Psoas muscle (tissue), 8 donors: ENCODE results near the gene IL31. TPM values are rescaled to one million over a fixed set of nuclear protein-coding genes. Genes with fewer than 3 reads are reported as not detected.

ENCODE experiments used
- ATAC-seq, 4 donors: fragments of 200-7000 bp; cut with Tn5 transposase; one replicate each; pipeline ENCODE4 v1.9.1; 2020; ENCODE audit warnings: moderate library complexity in 3 of 4, mild to moderate bottlenecking in 2 of 4
- DNase-seq, 2 donors: peaks; one replicate each; pipeline ENCODE4 v3.0.0-alpha.2; 2020
- H3K27ac ChIP-seq: fragments of 200-600 bp; one replicate; pipeline ENCODE4 v1.8.0; 2022
- H3K27me3 ChIP-seq, 3 donors: fragments of 200-600 bp in 1 of 3; one replicate each; pipeline versions ENCODE4 v1.6.1 to v1.8.0; 2013 to 2022; ENCODE audit warnings: low read length in 2 of 3, mild to moderate bottlenecking in 2 of 3, moderate library complexity in 1 of 3; ENCODE audit not compliant: insufficient read depth in 3 of 3
- H3K36me3 ChIP-seq, 2 donors: fragments of 200-600 bp in 1 of 2; one replicate each; pipeline versions ENCODE4 v1.6.1 to v1.8.0; 2013 to 2022; ENCODE audit warnings: low read depth in 1 of 2, mild to moderate bottlenecking in 1 of 2, moderate library complexity in 1 of 2; ENCODE audit not compliant: insufficient read depth in 1 of 2
- H3K4me1 ChIP-seq: fragments of 200-600 bp; one replicate; pipeline ENCODE4 v1.8.0; 2022
- H3K4me3 ChIP-seq: fragments of 200-600 bp; one replicate; pipeline ENCODE4 v1.8.0; 2022; ENCODE audit warnings: mild to moderate bottlenecking
- H3K9me3 ChIP-seq: fragments of 200-600 bp; one replicate; pipeline ENCODE4 v1.8.0; 2022
- CTCF ChIP-seq: fragments of 200-600 bp; IDR thresholded peaks from one replicate; pipeline ENCODE4 v1.8.0; 2022; ENCODE audit warnings: antibody characterized with exemption
- WGBS, 3 donors: extraction: QIAGEN DNeasy Blood & Tissue Kit; methylation state at CpG; one replicate each; pipeline versions ENCODE4 v1.1.6 to v1.1.7; 2013; 5-methylcytosine and 5-hydroxymethylcytosine counted together
- intact Hi-C, 2 donors: fragments of 100-400 bp; cut with DNase I; formaldehyde crosslinking; loops; one replicate each; pipeline versions ENCODE4 v1.11.0 to v1.14.2; 2022
- polyA plus RNA-seq, 3 donors: library from polyadenylated mRNA; stranded (reverse); fragments of 200-250 nt; gene quantifications; one replicate each; pipeline ENCODE4 v1.2.3, GENCODE V29; 2013
- total RNA-seq, 4 donors: library from RNA; stranded (reverse); fragmentation: NEBNext Ultra II Directional in 2 of 4; extraction: Animal tissue kit (Norgen Biotek cat#: 25700) in 2 of 4; gene quantifications; one replicate each; pipeline versions ENCODE4 v1.2.1 to v1.2.4, GENCODE V29; 2021 to 2023
- donor health status: healthy with polysubstance abuse.
- donor health status: DM: no; HTN: no; CAD: no; lungs with moderate emphysema.
- donor health status: Bipolar disorder and iron deficiency.
- donor health status: healthy.
- donor health status: DM: yes; HTN: yes; CAD: no.
- donor health status: DM: no; HTN: no; CAD: no.
- donor health status: DM: no; HTN: no; CAD: no.
- donor health status: DM: yes; HTN: yes; CAD: no.

Gene IL31
- total and polyA plus RNA-seq, 7 donors: not detected

GRCh38 chr12:122195405-122195804, 21.4 kb upstream of the IL31 start:
- H3K27me3 ChIP-seq: peaks cover 0 to 5% (median 4%) of the 10 kb centered on the region in 3 donors
- H3K36me3 ChIP-seq: no peaks in the 10 kb centered on the region
- H3K27ac ChIP-seq: no peak overlapping the region
- peaks cover 7% of the 10 kb centered on the region for H3K4me1 ChIP-seq
- H3K4me3 ChIP-seq: no peak overlapping the region
- TF ChIP-seq CTCF: no peak
- no peak for ATAC-seq
- DNase-seq: no peak
- intact Hi-C loops: loop anchor here in 1 of 2 donors (5.0 kb wide), 1 partner anchor 138 kb away; no protein-coding TSS in a partner anchor
- H3K9me3 ChIP-seq: no peaks in the 10 kb centered on the region
- WGBS, 3 donors: 88 to 91% (median 88%) methylated on average over 4 of the region's 4 CpGs

- DNase-seq (no peak), ATAC-seq (no peak)
- WGBS, 3 donors: 64 to 81% (median 76%) methylated on average over 1 of the region's 1 CpG
- Histone ChIP-seq H3K4me1 (peaks cover 7% of the 10 kb centered on the region), H3K36me3 (no peaks in the 10 kb centered on the region), H3K9me3 (no peaks in the 10 kb centered on the region), H3K27ac (no peak overlapping the region), H3K4me3 (no peak overlapping the region), H3K27me3 (peaks cover 0 to 2% (median 1%) of the 10 kb centered on the region in 3 donors)
- no peak for TF ChIP-seq CTCF
- intact Hi-C loops: loop anchor here in 1 of 2 donors (5.0 kb wide), 1 partner anchor 138 kb away; no protein-coding TSS in a partner anchor
These were observed 20.8 kb upstream of the IL31 start for GRCh38 chr12:122194804-122195203.

GRCh38 chr12:122192441-122192840, 18.4 kb upstream of the IL31 start:
- no peak for ATAC-seq
- Histone ChIP-seq H3K4me1 (peaks cover under 1% of the 10 kb centered on the region), H3K27ac (no peak overlapping the region), H3K4me3 (no peak overlapping the region), H3K27me3 (no peaks in the 10 kb centered on the region), H3K9me3 (no peaks in the 10 kb centered on the region), H3K36me3 (no peaks in the 10 kb centered on the region)
- intact Hi-C loops: no loop called here
- TF ChIP-seq CTCF: no peak
- 84 to 85% (median 84%) methylated on average over 11 of the region's 11 CpGs for WGBS, 3 donors
- DNase-seq: no peak

DNA sequence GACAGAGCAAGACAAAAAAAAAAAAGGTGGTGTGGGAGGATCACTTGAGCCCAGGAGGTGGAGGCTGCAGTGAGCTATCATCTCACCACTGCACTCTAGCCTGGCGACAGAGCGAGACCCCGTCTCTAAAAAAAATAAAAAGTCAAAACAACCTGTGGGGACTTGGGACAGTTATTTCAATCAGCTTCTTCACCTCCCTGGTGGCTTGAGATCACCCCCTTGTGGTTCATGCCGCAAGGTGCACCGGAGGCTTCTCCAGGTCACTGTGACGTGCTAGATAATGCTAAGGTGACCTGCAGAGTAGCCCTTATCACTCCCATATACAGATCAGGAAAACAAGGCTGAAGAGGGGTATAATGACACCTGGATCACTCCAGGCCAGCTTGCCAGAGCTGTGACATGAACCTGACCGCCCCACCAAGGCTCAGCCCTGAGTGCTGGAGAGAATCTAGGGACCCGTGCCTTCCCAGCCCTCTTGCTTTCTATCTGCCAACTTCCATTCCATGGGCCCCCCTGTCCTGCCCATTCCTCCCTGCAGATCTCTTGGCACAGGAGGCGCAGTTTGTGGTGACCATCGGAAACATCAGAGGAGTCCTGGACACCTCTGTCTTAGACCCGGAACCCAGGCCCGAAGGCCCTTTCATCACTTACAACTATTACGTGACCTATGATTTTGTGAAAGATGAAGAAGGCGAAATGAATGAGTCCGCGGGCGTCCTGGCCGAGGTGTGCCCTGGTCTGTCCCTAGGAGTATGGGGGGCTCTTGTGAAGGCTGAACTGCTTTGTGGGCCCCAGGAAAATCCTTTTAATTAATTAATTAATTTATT, 17.0 kb upstream of the IL31 start:
- Histone ChIP-seq H3K27me3 (no peaks in the 10 kb centered on the region), H3K4me3 (no peak overlapping the region), H3K9me3 (no peaks in the 10 kb centered on the region), H3K4me1 (no peaks in the 10 kb centered on the region), H3K36me3 (no peaks in the 10 kb centered on the region), H3K27ac (no peak overlapping the region)
- peak; percentile 87 to 96 (median 93) for ATAC-seq
- intact Hi-C loops: loop anchor here (2.0 kb wide), 2 partner anchors 60 to 138 kb away; no protein-coding TSS in a partner anchor
- peak; percentile 83 for TF ChIP-seq CTCF
- peak; percentile 57 to 80 for DNase-seq
- WGBS, 3 donors: 64 to 70% (median 66%) methylated on average over 18 of the region's 18 CpGs
